Measurements from ENCODE around the gene TMEFF1. TPM values are rescaled to one million over a fixed set of nuclear protein-coding genes. Genes with fewer than 3 reads are reported as not detected.

The TMEFF1 gene
- total RNA-seq, 6 experiments from 2014 or later = 0.09 to 0.24 TPM; not detected in 4

GRCh38 chr9:100577776-100578448 lies 105.0 kb downstream of the TMEFF1 start, which contains the start of gene CAVIN4:
Gene CAVIN4 (plus strand): TSS chr9:100578079. CDS start chr9:100578144, 65 bp downstream.
- Histone ChIP-seq H3K4me1 (no peaks in the 10 kb centered on the region), H3K4me3 (no peak within 1 kb of the TSS), H3K36me3 (no peaks in the 10 kb centered on the region), H3K27me3 (no peaks in the 10 kb centered on the region), H3K27ac (no peak within 1 kb of the TSS), H3K9me3 (no peaks in the 10 kb centered on the region)
- intact Hi-C loops (cut with DNase I) = no loop called here
- ATAC-seq (peak in 2 of 4 donors; percentile 38 to 44), DNase-seq (no peak)
- WGBS (ENCODE audit: insufficient coverage, low coverage, low lambda C conversion rate, missing lambda C conversion rate) = 53% methylated on average over 9 of the region's 10 CpGs
- no peak for TF ChIP-seq POLR2A (IDR thresholded peaks at IDR 0.05)
- TF ChIP-seq CTCF (IDR thresholded peaks at IDR 0.05) = no peak

GRCh38 chr9:100578610-100579009 lies 105.7 kb downstream of the TMEFF1 start:
- H3K4me3 ChIP-seq = no peak overlapping the region
- H3K9me3 ChIP-seq = no peaks in the 10 kb centered on the region
- no peaks in the 10 kb centered on the region for H3K36me3 ChIP-seq
- TF ChIP-seq POLR2A (IDR thresholded peaks at IDR 0.05) (no peak), CTCF (IDR thresholded peaks at IDR 0.05) (no peak)
- 87% methylated on average over 1 of the region's 1 CpG for WGBS (ENCODE audit: insufficient coverage, low coverage, low lambda C conversion rate, missing lambda C conversion rate)
- no peak overlapping the region for H3K27ac ChIP-seq
- DNase-seq (no peak), ATAC-seq (no peak)
- no peaks in the 10 kb centered on the region for H3K27me3 ChIP-seq
- H3K4me1 ChIP-seq = no peaks in the 10 kb centered on the region
- intact Hi-C loops (cut with DNase I) = no loop called here

GRCh38 chr9:100579665-100580064 lies 106.7 kb downstream of the TMEFF1 start:
- H3K4me3 ChIP-seq = no peak overlapping the region
- H3K27ac ChIP-seq = no peak overlapping the region
- H3K36me3 ChIP-seq = no peaks in the 10 kb centered on the region
- ATAC-seq = no peak
- no peaks in the 10 kb centered on the region for H3K9me3 ChIP-seq
- no peaks in the 10 kb centered on the region for H3K4me1 ChIP-seq
- H3K27me3 ChIP-seq = no peaks in the 10 kb centered on the region
- intact Hi-C loops (cut with DNase I) = no loop called here
- DNase-seq = no peak
- TF ChIP-seq CTCF (IDR thresholded peaks at IDR 0.05) = no peak
- TF ChIP-seq POLR2A (IDR thresholded peaks at IDR 0.05) = no peak
- WGBS (ENCODE audit: insufficient coverage, low coverage, low lambda C conversion rate, missing lambda C conversion rate) = 68% methylated on average over 2 of the region's 2 CpGs

GRCh38 chr9:100580257-100580656 lies 107.3 kb downstream of the TMEFF1 start:
- DNase-seq = no peak
- 61% methylated on average over 3 of the region's 3 CpGs for WGBS (ENCODE audit: insufficient coverage, low coverage, low lambda C conversion rate, missing lambda C conversion rate)
- Histone ChIP-seq H3K27me3 (no peaks in the 10 kb centered on the region), H3K9me3 (no peaks in the 10 kb centered on the region), H3K4me1 (no peaks in the 10 kb centered on the region), H3K4me3 (no peak overlapping the region), H3K27ac (no peak overlapping the region), H3K36me3 (no peaks in the 10 kb centered on the region)
- intact Hi-C loops (cut with DNase I) = no loop called here
- ATAC-seq = no peak
- no peak for TF ChIP-seq CTCF (IDR thresholded peaks at IDR 0.05)
- no peak for TF ChIP-seq POLR2A (IDR thresholded peaks at IDR 0.05)

Measured in right lobe of liver (tissue), 6 donors.